Stimulated activated CD4-positive, alpha-beta T cell treated with anti-CD3 and anti-CD28 coated beads, Interleukin-1b, Interleukin-23, amount 100 ng/mL, for 1 hour (primary cell): ENCODE measurements around the gene BZW2.
"Not testable (repeated sequence)": the region's sequence is repeated elsewhere in the genome, so short reads cannot be mapped to it uniquely, and the experiment has no call there.

ENCODE experiments used
- DNase-seq, 2 donors: peaks; one replicate each; pipeline ENCODE4 v3.0.0-alpha.2; 2020; ENCODE audit warnings: low read depth in 2 of 2

BZW2 gene

DNA sequence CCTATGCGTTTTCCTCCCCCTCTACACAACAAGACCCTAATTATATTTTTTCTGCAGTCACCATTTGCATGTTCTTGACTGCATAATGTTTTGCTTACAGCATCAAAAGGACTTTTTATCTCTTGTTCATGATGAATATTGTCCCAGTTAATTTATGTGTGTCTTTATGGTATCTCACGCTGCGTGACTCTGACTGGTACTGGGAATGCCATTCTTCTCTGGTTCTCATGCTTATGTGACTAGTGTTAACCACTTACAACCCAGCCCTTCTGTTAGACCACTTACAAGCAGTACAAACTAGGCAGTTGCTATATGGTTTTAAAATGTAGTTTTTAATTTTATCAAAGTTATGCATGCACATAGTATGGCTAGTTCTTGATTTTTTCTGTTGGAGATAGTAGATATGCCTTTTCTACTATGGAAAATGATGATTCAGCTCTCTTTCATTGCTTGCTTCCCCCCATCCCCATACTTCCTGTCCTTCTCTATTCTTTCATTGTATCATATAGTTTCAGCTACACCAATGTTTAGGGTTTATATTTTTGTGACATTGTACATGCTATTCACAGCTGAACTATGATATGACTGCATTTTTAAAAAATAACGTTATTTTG lies 24.9 kb downstream of the BZW2 start:
- no peak for DNase-seq

DNA sequence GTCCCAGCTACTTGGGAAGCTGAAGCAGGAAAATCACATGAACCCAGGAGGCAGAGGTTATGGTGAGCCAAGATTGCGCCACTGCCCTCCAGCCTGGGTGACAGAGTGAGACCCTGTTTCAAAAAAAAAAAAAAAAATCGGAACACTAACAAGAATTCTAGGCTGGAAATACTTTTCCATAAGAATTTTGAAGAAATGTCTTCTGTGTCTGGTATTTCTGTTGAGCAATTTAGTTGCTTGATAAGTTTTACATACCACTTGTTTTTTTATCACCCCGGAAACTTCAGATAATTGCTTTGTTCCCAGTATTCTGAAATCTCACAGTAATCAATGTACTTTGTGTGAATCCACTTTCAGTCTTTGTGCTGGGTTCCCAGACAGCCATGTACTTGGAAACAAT lies 25.8 kb downstream of the BZW2 start:
- no peak for DNase-seq

DNA sequence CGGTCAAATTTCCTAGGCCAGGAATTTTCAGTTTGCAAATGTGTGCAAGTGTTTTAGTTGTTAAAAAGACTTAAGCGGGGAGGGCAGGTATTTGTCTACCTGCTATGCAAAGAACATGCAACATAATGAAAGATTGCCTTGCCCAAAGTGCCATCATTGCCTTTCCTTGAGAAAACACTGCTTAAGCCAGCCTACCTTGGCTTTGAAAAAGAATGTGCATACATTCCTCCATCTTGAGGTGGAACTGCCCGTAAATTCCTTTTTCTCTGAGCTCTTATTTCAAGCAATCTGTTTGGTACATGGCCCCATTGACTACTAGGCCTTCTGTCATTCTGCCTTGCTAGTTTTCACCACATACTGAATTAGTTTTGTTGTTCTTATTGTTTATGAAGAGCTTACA lies 29.3 kb downstream of the BZW2 start:
- no peak for DNase-seq

DNA sequence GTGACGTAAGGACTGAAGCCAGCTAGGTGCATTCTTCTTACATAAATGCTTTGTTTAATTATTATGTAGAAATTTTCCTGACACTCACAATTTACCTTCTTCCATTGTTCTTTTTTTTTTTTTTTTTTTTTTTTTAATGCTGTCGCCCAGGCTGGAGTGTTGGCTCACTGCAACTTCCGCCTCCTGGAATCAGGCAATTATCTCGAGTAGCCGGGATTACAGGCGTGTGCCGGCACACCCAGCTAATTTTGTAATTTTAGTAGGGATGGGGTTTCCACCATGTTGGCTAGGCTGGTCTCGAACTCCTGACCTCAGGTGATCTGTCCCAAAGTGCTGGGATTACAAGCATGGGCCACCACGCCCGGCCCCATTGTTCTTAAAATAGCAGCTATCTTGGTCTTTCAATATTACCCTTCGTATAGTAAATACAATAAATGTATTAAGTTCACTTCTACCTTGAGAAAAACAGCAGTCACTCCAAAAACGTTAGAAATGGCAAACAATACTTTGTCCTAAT lies 32.1 kb downstream of the BZW2 start:
- no peak for DNase-seq

- DNase-seq, result not testable (repeated sequence)
Measured at GRCh38 chr7:16678645-16679566, 32.9 kb downstream of the BZW2 start.

DNA sequence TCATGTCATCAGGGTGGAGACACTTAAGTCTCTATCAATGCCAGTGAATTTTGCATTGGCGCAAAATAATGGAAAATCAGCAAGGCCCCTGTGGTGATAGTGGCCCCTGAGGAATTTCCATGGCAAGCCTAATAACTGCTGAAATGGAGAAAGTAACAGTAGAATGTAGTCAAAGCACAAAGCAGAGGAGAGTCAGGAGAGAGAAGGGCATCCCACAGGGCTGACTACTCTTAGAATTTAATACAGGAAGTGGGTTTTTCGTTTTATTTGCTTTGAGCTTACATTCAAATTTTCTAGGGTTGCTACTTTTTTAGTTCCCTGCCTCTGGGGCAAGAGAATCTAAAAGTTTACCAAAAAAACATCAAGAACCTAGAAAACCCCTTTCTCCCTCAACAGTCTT lies 39.0 kb downstream of the BZW2 start:
- DNase-seq, result no peak

- no peak for DNase-seq
Measured at GRCh38 chr7:16685535-16685934, 39.6 kb downstream of the BZW2 start.

GRCh38 chr7:16688249-16688648 lies 42.3 kb downstream of the BZW2 start:
- no peak for DNase-seq

- DNase-seq, result no peak
Measured at GRCh38 chr7:16691241-16691640, 45.3 kb downstream of the BZW2 start.

DNA sequence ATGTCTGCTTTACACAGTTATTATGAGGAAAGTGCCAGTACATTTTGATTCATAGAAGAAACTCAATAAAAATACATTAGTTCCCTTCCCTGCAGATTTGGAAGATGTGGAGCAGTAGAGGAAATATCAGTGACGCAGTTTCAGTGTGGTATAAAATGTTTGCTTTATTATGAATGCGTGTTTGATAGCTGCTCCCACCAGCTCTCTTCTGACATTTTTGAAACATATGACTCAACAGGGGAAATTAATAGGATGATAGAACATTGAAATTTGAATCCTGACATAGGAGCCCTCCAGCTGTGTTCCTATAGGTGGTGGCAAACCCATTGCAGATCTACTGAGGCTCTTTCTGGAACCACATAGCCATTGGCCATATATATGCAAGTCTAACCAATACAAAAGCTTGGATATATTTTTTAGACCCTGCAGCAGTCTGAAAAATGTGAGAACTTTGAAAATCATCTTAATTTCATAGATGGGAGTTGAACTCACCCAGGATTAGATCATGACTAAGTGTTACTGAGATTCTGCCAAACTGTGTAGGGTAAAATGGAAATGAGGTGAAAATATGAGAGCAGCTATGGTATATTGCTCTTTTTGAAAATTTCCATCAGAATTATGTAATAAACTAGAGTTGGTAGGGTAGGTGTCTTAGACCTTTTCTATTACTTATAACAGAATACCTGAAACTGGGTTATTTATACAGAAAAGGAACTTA lies 47.8 kb downstream of the BZW2 start:
- DNase-seq, result no peak

DNA sequence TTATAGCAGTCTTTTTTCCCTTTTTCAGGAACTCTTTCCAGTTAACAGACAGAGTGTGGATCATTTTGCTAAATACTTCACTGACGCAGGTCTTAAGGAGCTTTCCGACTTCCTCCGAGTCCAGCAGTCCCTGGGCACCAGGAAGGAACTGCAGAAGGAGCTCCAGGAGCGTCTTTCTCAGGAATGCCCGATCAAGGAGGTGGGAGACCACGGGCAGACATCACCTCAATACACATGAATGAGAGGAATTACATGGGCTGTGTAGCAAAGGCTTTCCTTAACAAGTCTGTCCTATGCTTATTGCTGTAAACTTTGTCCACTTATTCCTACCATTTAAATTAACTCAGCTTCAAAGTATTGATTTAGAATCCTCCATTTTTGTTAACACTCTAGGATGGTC lies 48.8 kb downstream of the BZW2 start:
- DNase-seq, result no peak

DNA sequence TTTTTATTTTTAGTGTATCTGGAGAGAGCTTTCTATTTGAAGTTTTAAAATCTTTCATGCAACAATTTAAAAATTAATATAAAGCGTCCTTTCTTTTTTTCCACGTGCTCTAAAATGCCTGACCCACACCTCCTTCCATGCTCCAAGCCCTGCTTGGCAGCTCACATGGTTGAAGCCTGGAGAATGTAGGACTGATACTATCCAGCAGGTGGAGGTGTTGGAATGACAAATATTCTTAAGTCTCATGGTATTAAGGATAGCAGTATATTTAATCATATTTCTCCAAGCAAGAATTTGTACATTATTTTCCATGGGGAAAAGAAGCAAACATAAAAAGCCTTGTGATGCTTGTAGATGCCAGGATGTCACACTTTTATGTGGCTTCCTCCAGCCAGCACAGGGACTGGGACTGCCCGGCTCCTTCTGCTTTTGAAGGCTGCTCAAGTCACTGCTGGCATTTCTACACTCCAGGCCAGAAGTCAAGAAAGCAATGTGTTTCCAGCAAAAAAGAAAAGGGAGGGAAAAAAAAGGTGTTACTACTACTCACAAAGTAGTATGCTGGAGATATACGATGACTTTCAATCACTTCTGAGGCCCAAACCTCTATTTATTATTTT lies 49.7 kb downstream of the BZW2 start:
- DNase-seq, result no peak

DNA sequence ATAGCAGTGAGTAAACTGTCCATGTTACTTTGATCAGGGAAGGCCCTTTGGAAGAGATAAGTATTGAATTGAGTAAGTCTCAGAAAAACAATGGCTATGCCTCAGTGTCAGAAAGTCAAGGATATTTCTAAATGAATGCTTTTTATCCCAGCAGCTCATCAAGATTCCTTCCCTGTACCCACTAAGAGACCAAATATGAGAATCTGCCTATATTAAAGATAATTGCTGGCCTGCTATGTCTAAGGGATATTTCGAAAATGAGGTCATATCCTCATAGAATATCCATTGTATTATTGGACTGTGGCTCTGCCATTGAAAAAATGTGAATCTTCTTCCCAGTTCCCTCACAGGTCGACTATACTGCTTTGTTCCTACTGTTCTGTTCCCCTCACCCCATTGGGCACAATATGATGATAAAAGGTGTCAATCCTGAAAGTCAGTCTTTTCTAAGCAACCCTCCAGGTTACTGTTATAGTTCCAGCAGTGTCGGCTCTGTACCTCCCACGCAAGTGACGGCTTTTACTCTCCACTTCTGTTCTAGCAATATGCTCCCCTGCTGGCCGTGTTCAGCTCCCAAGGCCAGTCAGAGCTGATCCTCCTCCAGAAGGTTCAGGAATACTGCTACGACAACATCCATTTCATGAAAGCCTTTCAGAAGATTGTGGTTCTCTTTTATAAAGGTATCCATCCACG lies 51.7 kb downstream of the BZW2 start:
- DNase-seq, result no peak

GRCh38 chr7:16698200-16698905 lies 52.4 kb downstream of the BZW2 start:
- no peak for DNase-seq

DNA sequence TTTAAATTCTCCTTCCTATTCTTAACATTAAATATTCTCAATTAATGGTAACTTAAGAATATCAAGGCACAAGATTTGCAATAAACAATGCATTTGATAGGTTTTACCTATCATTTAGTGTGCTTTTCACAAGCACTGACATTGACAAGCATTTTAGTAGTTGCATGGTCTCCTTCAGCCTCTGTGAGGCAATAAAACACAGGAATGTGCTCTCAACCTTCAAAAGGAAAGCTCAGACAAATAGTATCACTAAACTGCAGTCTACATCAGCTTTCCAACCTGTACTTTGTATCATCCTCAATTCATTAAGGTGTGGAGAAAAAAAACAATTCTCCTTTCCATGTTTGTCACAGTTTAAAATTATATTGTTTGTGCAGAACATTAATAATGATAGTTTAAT lies 56.5 kb downstream of the BZW2 start:
- no peak for DNase-seq

DNA sequence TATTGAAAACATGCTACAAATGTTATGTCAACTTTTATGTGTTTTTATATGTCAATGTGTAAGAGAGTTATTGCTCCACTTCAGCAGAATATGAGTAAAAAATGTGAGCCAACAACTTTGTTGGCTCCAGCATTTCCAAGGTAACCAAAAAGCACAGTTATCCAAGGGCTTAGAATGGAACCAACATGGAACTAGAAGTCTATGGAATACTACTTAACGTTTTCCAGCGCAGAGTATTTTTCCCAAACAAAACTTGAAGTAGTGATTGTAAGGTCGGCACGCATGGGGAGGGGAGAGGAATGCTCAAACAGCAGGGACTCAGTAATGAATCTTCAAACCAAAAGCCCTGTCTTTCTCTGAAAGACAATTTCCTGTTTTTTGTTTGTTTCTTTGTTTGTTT lies 62.5 kb downstream of the BZW2 start:
- no peak for DNase-seq

GRCh38 chr7:16708980-16709379 lies 63.0 kb downstream of the BZW2 start:
- DNase-seq, result no peak

- DNase-seq, result no peak
Measured at GRCh38 chr7:16710651-16711050, 64.7 kb downstream of the BZW2 start.

DNA sequence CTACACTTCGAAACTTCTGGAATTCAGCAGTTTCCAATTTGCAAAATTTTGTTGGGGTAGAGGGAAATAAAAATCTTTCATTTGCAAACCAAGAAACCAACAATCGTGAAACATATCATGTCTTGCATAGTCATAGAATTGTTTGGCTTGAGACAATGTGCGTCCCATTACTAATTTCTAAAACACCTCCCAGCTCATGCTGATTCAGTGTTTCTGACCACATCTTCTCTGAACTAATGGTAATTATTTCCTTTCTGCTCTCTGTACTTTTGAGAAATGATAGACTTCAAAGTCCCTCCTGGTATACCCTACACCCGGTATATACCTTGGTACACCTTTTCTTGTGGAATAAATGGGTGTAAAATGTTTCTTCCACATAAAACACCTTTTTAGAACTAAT lies 65.7 kb downstream of the BZW2 start:
- DNase-seq, result no peak

GRCh38 chr7:16712916-16713315 lies 66.9 kb downstream of the BZW2 start:
- no peak for DNase-seq

- no peak for DNase-seq
Measured at GRCh38 chr7:16715928-16716327, 69.9 kb downstream of the BZW2 start.
